GM19193 (cell line): ENCODE data around the gene CEP120.

Experiments
- POLR2A ChIP-seq: IDR thresholded peaks from 4 replicates; pipeline ENCODE4 v1.6.1; 2011; ENCODE audit not compliant: insufficient read depth, insufficient read length; ENCODE audit errors: extremely low read depth

CEP120 gene

GRCh38 chr5:123351240-123351639, 72.0 kb downstream of the CEP120 start:
- no peak for TF ChIP-seq POLR2A

DNA sequence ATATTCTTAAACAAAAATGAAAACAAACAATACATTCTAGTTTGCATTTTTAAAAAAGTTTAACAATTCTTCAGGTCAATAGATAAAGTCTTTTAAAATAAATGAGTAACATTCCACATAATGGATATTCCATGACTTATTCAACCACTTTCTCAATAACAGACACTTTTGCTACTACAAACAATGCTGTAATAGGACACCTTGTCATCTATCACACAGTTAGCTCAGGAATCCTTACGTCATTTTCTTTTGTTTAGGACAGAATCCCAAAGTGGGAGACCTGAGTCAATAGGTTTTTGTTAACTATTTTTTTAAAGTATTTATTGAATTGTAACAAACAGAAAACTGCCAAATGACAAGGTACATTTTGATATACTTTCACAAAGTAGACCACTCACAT, 72.5 kb downstream of the CEP120 start:
- TF ChIP-seq POLR2A = no peak

GRCh38 chr5:123344816-123345426, 78.3 kb downstream of the CEP120 start:
- no peak for TF ChIP-seq POLR2A

GRCh38 chr5:123340928-123341327, 82.3 kb downstream of the CEP120 start:
- TF ChIP-seq POLR2A = no peak

GRCh38 chr5:123305751-123306150, 117.5 kb downstream of the CEP120 start:
- no peak for TF ChIP-seq POLR2A

- TF ChIP-seq POLR2A = no peak
Measured at GRCh38 chr5:123304777-123305316, 118.4 kb downstream of the CEP120 start.

DNA sequence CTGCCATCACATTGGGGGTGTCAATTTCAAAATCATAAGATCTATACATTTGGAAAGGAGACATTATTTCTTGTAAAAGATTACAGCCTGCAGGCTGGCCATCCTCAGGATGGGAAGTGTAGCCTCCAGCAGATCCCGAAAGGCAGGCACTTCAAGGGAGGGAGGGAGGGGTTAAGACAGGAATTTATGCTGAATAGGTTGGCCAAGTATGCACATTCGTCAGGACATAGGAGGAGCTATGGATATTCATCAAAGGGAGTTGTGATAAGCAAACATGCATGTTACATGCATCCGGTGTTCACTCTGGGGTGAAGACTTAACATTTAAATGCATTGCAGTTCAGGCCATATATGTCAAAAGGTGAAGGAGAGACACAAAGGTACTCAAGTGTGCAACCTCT, 119.4 kb downstream of the CEP120 start:
- no peak for TF ChIP-seq POLR2A

DNA sequence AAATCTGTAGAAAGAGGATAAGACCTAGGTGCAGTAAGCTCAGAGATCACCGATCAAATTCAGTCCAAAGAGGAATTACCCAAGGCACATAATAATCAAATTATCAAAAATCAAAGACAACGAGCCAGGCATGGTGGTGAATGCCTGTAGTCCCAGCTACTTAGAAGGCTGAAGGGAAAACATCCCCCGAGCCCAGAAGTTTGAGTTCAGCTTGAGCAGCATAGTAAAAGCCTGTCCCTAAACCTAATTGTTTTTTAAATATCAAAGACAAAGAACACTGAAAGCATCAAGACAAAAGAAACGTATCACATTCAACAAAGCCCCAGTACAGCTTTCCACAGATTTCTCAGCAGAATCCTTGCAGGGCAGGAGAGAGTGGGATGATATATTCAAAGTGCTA, 122.9 kb downstream of the CEP120 start:
- no peak for TF ChIP-seq POLR2A

GRCh38 chr5:123299136-123299535, 124.1 kb downstream of the CEP120 start:
- no peak for TF ChIP-seq POLR2A

DNA sequence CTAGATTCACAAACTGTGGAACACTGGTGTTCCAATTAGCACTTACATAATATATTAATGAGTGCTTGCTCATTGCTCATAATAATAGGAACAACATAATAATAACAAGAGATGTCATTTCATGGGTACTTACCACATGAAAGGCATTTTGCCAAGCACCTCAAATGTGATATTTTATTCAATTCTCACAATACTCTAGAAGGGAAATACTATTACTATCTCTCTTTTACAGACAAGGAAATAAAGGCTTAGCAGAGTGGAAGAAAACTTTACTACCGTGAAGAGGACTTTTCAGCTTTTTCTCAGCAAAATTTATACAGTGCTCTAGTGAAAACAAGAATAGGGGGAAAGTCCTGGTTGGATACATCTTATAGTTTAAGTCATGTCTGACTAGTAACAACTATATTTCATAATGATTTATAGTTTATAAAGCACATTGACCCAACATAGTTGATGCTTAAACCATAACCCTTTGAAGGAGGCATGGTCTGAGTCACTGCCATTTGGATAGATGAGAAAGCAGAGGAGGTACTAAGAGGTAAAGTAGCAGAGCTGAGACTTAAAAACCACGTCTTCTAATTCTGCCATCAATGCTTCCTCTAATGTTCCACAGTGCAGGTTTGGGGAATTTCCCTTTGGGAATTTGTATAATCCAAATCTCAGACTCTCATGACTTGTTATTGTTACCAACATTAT, 124.7 kb downstream of the CEP120 start:
- TF ChIP-seq POLR2A = no peak

DNA sequence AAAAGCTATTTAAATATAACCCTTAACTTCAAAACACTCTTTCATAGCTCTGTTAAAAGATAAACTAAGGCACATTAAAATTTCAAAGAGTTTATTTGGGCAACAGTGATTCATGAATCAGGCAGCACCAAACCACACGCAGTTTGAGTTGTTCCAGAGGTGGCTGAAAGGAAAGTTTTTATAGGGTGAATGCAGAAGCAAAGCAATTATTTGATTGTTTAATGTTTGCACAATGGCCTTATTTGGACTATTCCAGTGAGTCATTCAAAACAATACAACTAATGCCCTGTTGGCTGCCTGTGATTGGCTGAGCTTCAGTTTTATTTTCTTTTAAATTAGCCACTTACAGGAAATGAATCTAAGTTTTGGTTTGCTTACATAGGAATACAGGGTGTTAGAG, 125.3 kb downstream of the CEP120 start:
- no peak for TF ChIP-seq POLR2A

DNA sequence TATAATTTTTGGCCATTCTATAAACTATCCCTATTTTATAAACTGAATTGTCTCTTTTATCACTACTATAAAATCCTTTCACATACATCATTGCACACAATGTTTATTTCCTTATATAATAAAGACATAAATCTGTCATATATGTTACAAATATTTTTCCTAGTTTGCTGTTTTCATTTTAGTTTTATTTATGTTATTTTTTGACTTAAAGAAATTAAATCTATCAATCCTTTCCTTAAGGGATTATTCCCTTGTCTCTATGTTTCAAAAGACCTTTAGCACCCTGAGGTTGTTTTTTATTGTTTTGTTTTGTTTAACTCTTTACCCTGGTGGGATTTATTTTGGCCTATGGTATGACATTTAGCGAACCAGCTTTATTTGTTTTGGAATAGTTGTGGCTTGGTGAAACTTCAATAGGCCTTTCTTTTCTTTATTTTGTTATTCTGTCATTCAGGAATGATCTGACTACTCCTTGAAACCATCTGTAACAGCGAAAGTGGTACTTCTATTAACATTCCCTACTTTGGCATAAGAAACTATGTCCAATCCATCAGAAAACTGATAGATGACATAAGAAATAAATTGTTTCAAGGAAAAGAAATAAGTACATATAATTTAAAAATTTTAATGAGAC, 125.9 kb downstream of the CEP120 start:
- TF ChIP-seq POLR2A = no peak
